ENCODE results near the gene PEAK1. TPM values are rescaled to one million over a fixed set of nuclear protein-coding genes. Genes with fewer than 3 reads are reported as not detected.
"Not testable (repeated sequence)": the region's sequence is repeated elsewhere in the genome, so short reads cannot be mapped to it uniquely, and the experiment has no call there.

Gene PEAK1
- total and polyA plus RNA-seq, 7 experiments from 2014 or later = 1.2 to 31.0 (median 12.7) TPM

- ChIA-PET POLR2A (interaction anchor here (0.6 to 1.6 kb wide), 2 partner anchors 8 to 711 kb away, joined by 3 to 12 read pairs; partner anchors contain the start of gene PEAK1), CTCF (no interaction called here)
- no peaks in the 10 kb centered on the region for H3K36me3 ChIP-seq (ENCODE audit: control insufficient read depth in 2 of 3, insufficient read depth in 3 of 3, low read length in 3 of 3)
- ATAC-seq (no peak), DNase-seq (no peak)
- no peak overlapping the region for H3K4me3 ChIP-seq (ENCODE audit: low read length)
- no peaks in the 10 kb centered on the region for H3K27me3 ChIP-seq (ENCODE audit: control insufficient read depth in 2 of 2, insufficient read depth in 2 of 2, low read length in 2 of 2)
- no peaks in the 10 kb centered on the region for H3K9me3 ChIP-seq (ENCODE audit: control insufficient read depth in 2 of 3, low read length in 3 of 3)
- Mint-ChIP-seq H3K27ac (peak overlapping the region in 4 of 9 donors; percentile 78 to 86 (median 82)), H3K36me3 (peaks cover 0 to 17% (median 0%) of the 10 kb centered on the region in 5 donors), H3K4me1 (peaks cover 11 to 47% (median 30%) of the 10 kb centered on the region in 7 donors), H3K9me3 (peaks cover 0 to 2% (median 0%) of the 10 kb centered on the region in 11 donors), H3K4me3 (peak overlapping the region in 5 of 10 donors; percentile 11 to 91 (median 29)), H3K27me3 (no peaks in the 10 kb centered on the region)
- H3K4me1 ChIP-seq (ENCODE audit: control insufficient read depth in 2 of 2, insufficient read depth in 2 of 2, low read length in 2 of 2) = peaks cover 9 to 12% of the 10 kb centered on the region in 2 donors
- H3K27ac ChIP-seq (ENCODE audit: low read depth, low read length) = no peak overlapping the region
- intact Hi-C loops (cut with micrococcal nuclease) = loop anchor here in 1 of 2 donors (1.0 kb wide), 1 partner anchor 9 kb away; the partner anchor contains the start of genes HMG20A and PEAK1
Observed at GRCh38 chr15:77410701-77411618, 8.9 kb downstream of the PEAK1 start.

- DNase-seq; ATAC-seq; H3K27me3 Mint-ChIP-seq; H3K4me3 ChIP-seq (ENCODE audit: low read length); H3K9me3 Mint-ChIP-seq; H3K9me3 ChIP-seq (ENCODE audit: control insufficient read depth in 2 of 3, low read length in 3 of 3); CTCF ChIA-PET; H3K27ac ChIP-seq (ENCODE audit: low read depth, low read length); H3K36me3 ChIP-seq (ENCODE audit: control insufficient read depth in 2 of 3, insufficient read depth in 3 of 3, low read length in 3 of 3); H3K27me3 ChIP-seq (ENCODE audit: control insufficient read depth in 2 of 2, insufficient read depth in 2 of 2, low read length in 2 of 2): not testable (repeated sequence)
- Mint-ChIP-seq H3K4me1 (peaks cover 11 to 52% (median 31%) of the 10 kb centered on the region in 7 donors), H3K27ac (peak overlapping the region; percentile 2 to 88 (median 78)), H3K36me3 (peaks cover 0 to 17% (median 0%) of the 10 kb centered on the region in 5 donors), H3K4me3 (peak overlapping the region; percentile 38 to 91 (median 78))
- intact Hi-C loops (cut with micrococcal nuclease) = loop anchor here in 1 of 2 donors (1.0 kb wide), 1 partner anchor 10 kb away; the partner anchor contains the start of genes HMG20A and PEAK1
- POLR2A ChIA-PET = interaction anchor here (1.6 to 1.7 kb wide), 2 partner anchors 9 to 12 kb away, joined by 7 to 12 read pairs; partner anchors contain the start of gene PEAK1
- peaks cover 9 to 12% of the 10 kb centered on the region in 2 donors for H3K4me1 ChIP-seq (ENCODE audit: control insufficient read depth in 2 of 2, insufficient read depth in 2 of 2, low read length in 2 of 2)
Observed at GRCh38 chr15:77410157-77410500, 9.8 kb downstream of the PEAK1 start.

GRCh38 chr15:77409259-77410156 is 10.4 kb downstream of the PEAK1 start:
- Histone ChIP-seq H3K27me3 (ENCODE audit: control insufficient read depth in 2 of 2, insufficient read depth in 2 of 2, low read length in 2 of 2) (no peaks in the 10 kb centered on the region), H3K4me3 (ENCODE audit: low read length) (no peak overlapping the region), H3K9me3 (ENCODE audit: control insufficient read depth in 2 of 3, low read length in 3 of 3) (no peaks in the 10 kb centered on the region), H3K27ac (ENCODE audit: low read depth, low read length) (no peak overlapping the region), H3K4me1 (ENCODE audit: control insufficient read depth in 2 of 2, insufficient read depth in 2 of 2, low read length in 2 of 2) (peaks cover 9 to 12% of the 10 kb centered on the region in 2 donors), H3K36me3 (ENCODE audit: control insufficient read depth in 2 of 3, insufficient read depth in 3 of 3, low read length in 3 of 3) (no peaks in the 10 kb centered on the region)
- CTCF ChIA-PET = interaction anchor here (0.6 kb wide), 2 partner anchors 71 to 422 kb away, joined by 3 to 4 read pairs; no protein-coding TSS in a partner anchor
- H3K4me1 Mint-ChIP-seq = peaks cover 11 to 49% (median 31%) of the 10 kb centered on the region in 7 donors
- H3K27me3 Mint-ChIP-seq = no peaks in the 10 kb centered on the region
- DNase-seq (peak in 7 of 9 donors; percentile 29 to 68 (median 51)), ATAC-seq (peak; percentile 84)
- intact Hi-C loops (cut with micrococcal nuclease) = loop anchor here (1.0 to 10.0 kb wide), 3 partner anchors 9 to 45 kb away; partner anchors contain the start of genes HMG20A (in 1 of the 2) and PEAK1 (in 1 of the 2)
- peak overlapping the region; percentile 2 to 88 (median 78) for H3K27ac Mint-ChIP-seq
- H3K36me3 Mint-ChIP-seq = peaks cover 0 to 15% (median 0%) of the 10 kb centered on the region in 5 donors
- POLR2A ChIA-PET = interaction anchor here (1.0 to 1.7 kb wide), 3 partner anchors 10 to 17 kb away, joined by 3 to 12 read pairs (median 7); partner anchors contain the start of gene PEAK1
- H3K4me3 Mint-ChIP-seq = peak overlapping the region; percentile 38 to 91 (median 78)
- H3K9me3 Mint-ChIP-seq = peaks cover 0 to 2% (median 0%) of the 10 kb centered on the region in 11 donors

- intact Hi-C loops (cut with micrococcal nuclease) = loop anchor here in 1 of 2 donors (10.0 kb wide), 1 partner anchor 48 kb away; no protein-coding TSS in a partner anchor
- peaks cover 10 to 46% (median 27%) of the 10 kb centered on the region in 7 donors for H3K4me1 Mint-ChIP-seq
Observed at GRCh38 chr15:77406846-77407245, 13.1 kb downstream of the PEAK1 start.

GRCh38 chr15:77406173-77406759 is 13.6 kb downstream of the PEAK1 start:
- intact Hi-C loops (cut with micrococcal nuclease) = loop anchor here in 1 of 2 donors (10.0 kb wide), 1 partner anchor 49 kb away; no protein-coding TSS in a partner anchor
- Mint-ChIP-seq H3K4me3 (peak overlapping the region in 1 of 10 donors; percentile 16), H3K27ac (peak overlapping the region in 1 of 9 donors; percentile 29), H3K4me1 (peaks cover 10 to 46% (median 28%) of the 10 kb centered on the region in 7 donors), H3K36me3 (peaks cover 0 to 13% (median 0%) of the 10 kb centered on the region in 5 donors)
- DNase-seq; H3K27ac ChIP-seq (ENCODE audit: low read depth, low read length); H3K9me3 ChIP-seq (ENCODE audit: control insufficient read depth in 2 of 3, low read length in 3 of 3); H3K36me3 ChIP-seq (ENCODE audit: control insufficient read depth in 2 of 3, insufficient read depth in 3 of 3, low read length in 3 of 3); CTCF ChIA-PET; POLR2A ChIA-PET; H3K27me3 ChIP-seq (ENCODE audit: control insufficient read depth in 2 of 2, insufficient read depth in 2 of 2, low read length in 2 of 2); H3K9me3 Mint-ChIP-seq; ATAC-seq; H3K4me3 ChIP-seq (ENCODE audit: low read length); H3K27me3 Mint-ChIP-seq: not testable (repeated sequence)
- H3K4me1 ChIP-seq (ENCODE audit: control insufficient read depth in 2 of 2, insufficient read depth in 2 of 2, low read length in 2 of 2) = peaks cover 9 to 12% of the 10 kb centered on the region in 2 donors

More at GRCh38 chr15:77406846-77407245, 13.1 kb downstream of the PEAK1 start:
- Histone ChIP-seq H3K27ac (ENCODE audit: low read depth, low read length) (no peak overlapping the region), H3K4me1 (ENCODE audit: control insufficient read depth in 2 of 2, insufficient read depth in 2 of 2, low read length in 2 of 2) (peaks cover 9 to 12% of the 10 kb centered on the region in 2 donors), H3K36me3 (ENCODE audit: control insufficient read depth in 2 of 3, insufficient read depth in 3 of 3, low read length in 3 of 3) (no peaks in the 10 kb centered on the region), H3K9me3 (ENCODE audit: control insufficient read depth in 2 of 3, low read length in 3 of 3) (no peaks in the 10 kb centered on the region), H3K27me3 (ENCODE audit: control insufficient read depth in 2 of 2, insufficient read depth in 2 of 2, low read length in 2 of 2) (no peaks in the 10 kb centered on the region), H3K4me3 (ENCODE audit: low read length) (no peak overlapping the region)
- no peak for ATAC-seq
- ChIA-PET POLR2A (no interaction called here), CTCF (no interaction called here)
- DNase-seq = no peak
- peaks cover 0 to 13% (median 0%) of the 10 kb centered on the region in 5 donors for H3K36me3 Mint-ChIP-seq
- H3K27ac Mint-ChIP-seq = peak overlapping the region in 1 of 9 donors; percentile 40
- no peaks in the 10 kb centered on the region for H3K27me3 Mint-ChIP-seq
- no peak overlapping the region for H3K4me3 Mint-ChIP-seq
- peaks cover 0 to 2% (median 0%) of the 10 kb centered on the region in 11 donors for H3K9me3 Mint-ChIP-seq
